Activated gamma-delta T cell treated with Interleukin-2 at 50 U/mL for 16 hours (primary cell): ENCODE data around the gene DYTN.
A peak's percentile ranks its signal among the peaks of the same experiment; 100 is the strongest.
"Not testable (repeated sequence)": the region's sequence is repeated elsewhere in the genome, so short reads cannot be mapped to it uniquely, and the experiment has no call there.

Source experiments
- DNase-seq: peaks from one replicate; pipeline ENCODE4 v3.0.0-alpha.2; 2020

DYTN gene, protein sequence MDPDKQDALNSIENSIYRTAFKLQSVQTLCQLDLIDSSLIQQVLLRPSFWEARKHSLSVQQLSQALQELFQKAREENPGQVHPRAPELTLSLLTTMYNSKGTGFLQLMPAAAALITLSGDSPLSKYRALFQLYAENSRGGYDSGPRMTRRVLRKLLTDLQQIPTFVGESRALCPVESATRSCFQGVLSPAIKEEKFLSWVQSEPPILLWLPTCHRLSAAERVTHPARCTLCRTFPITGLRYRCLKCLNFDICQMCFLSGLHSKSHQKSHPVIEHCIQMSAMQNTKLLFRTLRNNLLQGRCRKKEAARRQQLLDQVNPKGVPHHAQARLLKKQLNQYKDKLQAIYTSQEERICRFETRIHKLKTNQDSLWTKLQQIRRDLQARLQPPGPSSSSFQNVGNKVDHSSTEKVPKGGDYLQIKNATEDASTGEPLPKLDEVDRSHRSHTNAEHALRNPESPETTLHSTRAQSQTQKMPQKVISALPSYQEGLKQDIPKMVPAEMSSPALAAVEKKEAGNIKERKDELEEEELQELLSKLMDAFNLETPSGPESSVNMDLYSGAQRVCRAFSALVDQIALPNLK

DNA sequence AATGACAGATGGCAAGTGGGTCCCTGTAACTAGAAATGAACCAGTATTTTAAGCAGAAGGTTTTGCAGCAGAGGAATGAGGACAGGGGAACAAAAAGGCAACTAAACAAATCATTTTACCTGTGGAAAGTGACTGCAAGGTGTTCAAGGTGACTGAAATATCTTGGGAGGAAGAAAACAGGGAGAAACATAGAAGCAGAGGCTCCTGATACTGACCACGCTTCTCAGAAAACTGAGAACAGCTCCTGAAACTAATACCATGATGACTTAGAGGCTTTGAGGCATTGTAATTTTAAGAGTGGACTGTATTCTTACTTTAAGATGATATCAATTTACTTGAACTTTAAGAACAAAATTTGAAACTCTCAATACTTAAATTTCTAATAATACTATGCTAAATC, at the start of gene DYTN:
DYTN (minus strand) TSS at position 101 of the 400 bp plus-strand sequence. CDS start 117 bp downstream, outside the sequence.
- DNase-seq = no peak

DNA sequence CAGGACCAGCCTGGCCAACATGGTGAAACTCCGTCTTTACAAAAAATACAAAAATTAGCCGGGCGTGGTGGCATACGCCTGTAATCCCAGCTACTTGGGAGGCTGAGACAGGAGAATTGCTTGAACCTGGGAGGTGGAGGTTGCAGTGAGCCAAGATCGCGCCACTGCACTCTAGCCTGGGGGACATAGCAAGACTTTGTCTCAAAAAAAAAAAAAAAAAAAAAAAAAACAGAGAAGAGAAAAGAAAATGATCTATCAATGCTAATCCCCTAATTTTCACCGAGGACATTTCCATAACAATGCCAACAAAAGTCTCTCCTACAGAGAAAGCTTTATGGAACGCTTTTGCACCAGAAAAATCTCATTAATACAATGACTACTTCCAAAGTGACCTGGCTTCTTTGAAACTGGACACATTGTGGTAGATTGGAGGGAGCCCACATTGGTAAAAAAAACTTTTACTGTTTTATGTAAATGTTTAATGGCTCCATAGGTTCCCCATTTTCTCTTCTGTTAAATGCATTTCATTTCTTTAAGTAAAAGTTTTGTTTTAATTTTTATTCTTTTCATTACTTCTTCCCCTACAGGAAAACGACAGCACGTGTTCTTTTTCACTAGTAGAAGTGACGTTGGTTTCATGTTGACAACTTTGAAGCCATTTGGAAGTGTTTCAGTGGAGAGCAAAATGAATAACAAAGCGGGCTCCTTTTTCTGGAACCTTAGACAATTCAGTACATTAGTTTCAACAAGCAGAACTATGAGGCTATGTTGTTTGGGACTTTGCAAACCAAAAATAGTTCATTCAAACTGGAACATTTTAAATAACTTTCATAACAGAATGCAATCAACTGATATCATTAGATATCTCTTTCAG, 48.1 kb upstream of the DYTN start:
- DNase-seq = no peak

DNA sequence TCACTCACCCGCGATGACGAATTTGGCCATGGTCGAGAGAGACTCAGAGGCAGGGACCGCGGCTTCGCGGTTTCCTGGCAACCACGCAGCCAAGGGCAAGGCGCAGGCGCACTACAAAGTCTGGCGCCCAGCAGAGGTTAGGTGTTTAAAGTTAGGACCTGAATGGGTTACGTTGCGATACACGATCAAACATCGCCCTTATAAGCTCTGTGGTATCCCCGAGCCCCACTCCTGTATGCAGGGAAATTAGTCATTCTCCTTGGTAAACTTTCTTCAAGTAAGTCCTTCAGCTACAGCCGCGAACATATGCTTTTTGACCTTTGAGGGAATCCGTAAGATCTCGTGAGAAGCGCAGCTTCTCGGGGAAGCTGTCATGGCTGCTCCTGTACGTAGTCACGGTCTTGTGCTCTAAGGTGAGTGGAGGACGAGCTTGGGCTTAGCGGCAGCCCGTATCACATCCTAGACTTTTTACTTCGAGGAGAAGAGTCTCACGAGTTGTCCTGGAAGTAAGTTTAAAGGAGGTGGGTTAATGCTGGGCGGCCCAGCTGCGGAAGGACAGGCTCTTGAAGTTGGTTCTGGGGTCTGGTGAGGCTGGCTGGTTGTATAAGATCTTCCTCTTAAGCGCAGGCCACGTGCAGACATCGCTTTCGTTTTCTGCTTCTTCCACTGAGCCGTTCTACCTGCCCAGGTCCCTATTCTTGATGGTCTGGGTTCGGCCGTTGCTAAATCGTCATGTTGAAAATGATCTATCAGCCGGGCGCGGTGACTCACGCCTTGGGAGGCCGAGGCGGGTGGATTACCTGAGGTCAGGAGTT, 47.3 kb upstream of the DYTN start, which contains the start of the genes FASTKD2 and MDH1B:
FASTKD2 (plus strand) TSS at position 365 of the 815 bp plus-strand sequence. CDS start 1,088 bp downstream, outside the sequence.
MDH1B (minus strand) TSS at position 87 of the 815 bp plus-strand sequence; CDS start at position 30, 57 bp downstream.
- peak; percentile 76 for DNase-seq

DNA sequence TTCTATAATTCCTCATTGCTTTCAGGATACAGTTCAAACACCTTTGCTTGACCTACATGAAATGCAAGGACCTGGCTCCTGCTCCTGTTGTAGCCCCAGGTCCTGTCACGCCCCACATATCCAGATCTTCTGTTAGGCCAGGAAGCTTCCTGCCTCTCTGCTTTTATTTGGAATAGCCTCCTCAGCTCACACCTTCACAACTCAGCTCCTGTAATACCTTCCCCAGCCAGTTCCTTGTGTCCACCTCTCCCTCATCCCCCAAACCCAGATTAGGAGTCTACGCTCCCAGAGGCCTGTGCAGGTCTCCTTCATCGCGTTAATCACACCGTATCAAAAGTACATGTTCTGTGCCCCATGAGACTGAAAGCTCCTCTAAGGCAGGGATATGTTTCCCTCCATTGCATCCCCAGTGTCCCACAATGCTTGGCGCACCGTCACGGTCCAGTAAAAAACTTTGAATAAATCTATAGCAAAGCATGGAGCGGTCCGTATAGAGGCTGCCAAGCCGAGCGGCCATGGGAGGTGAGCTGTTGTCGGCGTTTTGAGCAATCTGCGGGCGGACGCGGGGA, 46.6 kb upstream of the DYTN start:
- DNase-seq = no peak

DNA sequence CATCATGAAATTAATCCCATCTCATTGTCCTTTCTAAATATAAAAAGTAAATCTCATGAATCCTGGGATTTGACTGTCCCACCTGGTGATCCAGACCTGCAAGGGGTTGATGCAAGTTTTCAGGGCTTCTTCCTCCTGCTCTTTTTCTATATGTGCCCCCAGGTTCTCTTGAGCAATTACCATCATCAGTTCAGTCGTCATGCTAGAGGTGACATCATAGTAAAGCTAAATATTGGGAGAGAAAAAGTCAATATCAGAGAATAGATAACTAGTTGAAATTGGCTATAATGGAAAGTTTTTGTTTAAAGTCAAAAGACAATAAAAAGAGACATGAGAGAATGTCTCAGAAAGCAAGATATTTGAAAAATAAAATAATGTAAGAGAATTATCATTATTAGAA, 38.6 kb upstream of the DYTN start:
- DNase-seq = no peak

DNA sequence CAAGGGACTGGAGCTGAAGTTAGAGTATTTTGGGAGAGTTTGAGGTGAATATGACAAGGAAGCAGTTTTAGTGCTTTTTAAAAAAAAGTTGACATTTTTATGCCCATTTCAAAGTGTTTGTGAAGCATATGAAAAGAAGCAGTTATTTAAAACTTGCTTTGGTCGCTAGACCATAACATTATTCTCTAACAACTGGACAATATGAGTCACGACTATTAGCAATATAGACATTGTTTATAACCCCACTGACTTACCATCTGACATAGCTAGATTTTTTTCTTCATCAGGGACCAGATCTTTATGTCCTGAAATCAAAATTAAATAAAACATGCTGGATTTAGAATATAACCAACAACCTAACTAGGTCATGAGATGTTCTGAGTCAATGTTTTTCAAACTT, 22.6 kb upstream of the DYTN start:
- DNase-seq = no peak

DNA sequence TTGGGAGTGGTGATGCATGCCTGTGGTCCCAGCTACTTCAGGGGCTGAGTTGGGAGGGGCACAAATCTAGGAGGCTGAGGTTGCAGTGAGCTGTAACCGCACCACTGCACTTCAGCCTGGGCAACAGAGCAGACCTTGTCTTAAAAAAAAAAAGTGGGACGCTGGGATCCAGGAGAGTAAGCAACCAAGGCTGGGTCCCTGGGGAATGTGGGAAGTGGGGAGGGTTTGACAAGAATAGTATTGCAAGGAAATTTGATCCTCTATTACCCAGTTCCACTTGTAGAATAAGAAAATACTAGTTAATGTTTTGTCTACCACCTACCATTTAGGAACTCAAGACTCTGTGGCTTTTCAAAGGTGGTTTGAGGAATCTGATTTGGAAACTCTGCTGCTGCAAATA, 21.1 kb upstream of the DYTN start:
- DNase-seq = no peak

DNA sequence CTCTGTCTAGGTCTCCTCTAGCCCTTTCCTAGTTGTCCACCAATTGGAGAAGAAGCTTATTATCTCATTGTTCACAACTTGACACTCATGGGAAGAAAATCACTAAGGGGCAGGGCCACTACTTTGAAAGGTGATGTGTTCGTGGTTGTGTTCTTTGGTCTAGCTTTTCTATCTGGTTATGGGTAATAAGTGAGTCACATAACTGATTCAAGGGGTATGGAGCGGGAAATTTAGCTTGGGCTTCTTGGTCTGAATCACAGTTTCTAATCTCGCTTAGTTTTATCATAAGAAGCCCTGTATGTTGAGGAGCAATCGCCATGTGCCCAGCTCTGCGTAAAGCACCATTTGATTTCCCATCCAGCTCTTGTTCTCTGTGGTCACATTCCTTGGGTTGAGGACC, 18.7 kb upstream of the DYTN start:
- DNase-seq = no peak

DNA sequence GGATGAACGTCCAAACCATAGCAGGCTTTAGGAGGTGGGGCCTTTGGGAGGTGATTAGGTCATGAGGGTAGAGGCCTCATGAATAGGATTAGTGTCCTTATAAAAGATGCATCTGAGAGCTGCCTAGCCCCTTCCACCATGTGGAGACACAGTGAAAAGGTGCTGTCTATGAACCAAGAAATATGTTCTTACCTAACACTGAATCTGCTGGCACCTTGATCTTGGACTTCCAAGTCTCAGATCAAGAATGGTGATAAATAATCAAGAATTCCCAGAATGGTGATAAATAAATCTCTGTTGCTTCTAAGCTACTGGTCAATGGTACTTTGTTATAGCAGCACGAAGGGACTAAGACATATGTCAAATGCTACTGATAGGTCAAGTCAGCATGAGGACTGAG, 15.1 kb upstream of the DYTN start:
- DNase-seq = no peak

DNA sequence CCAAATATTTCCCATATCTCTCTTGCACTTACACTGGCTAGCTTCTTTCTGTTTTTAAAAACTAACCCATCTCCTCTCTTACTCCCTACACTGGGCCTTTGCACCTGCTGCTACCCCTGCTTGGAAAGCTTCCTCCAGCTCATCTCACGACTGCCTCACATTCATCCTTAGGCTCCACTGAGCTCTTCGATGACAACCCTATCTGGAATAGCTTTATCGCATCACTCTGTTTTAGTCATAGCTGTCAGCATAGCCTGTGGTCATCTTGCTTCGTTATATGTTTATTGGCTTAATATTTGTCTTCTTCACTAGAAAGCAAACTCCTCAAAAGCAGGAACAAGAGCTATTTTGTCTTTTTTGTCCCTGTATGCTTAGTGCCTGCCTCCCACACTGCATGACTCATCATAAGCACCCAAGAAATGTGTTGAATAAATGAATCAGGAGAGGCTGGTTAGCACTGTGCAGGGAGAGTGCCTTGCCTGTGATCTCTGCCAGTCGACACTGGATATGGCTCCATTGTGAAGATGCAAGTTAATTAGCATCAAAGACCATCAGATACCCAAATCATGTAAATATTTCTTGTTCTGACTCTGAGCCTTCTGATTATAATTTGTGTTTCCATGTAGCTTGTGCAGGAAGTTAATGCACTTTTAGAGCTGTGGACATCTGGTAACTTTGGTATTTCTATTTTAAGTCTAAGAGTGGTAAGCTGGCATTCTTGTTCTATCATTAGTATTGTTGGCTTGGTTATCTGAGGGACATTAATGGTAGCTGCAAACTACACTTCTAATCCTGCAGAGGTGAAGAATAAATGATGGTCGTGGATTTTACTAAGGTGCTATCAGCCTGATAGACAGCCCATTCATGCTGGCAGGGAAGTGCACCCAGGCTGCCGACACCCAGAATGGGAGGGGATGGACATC, 10.3 kb upstream of the DYTN start:
- DNase-seq = no peak

DNA sequence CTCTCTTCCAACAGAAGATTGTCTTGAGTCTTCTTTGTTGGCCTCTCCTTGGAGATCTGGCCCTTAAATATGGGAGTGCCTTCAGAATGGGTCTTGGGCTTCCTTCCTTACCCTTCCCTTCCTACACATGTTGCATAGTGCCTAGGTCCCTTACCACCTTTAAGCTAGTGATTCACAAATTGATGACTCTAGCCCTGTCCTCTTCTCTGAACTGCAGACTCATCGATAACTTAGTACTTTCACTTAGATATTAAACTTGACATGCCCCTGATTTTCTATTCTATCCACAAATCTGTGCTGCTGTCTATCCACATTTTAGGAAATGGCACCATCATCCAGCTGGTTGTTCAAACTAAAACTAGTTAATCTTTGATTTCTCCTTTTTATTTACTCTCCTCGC, 9.1 kb upstream of the DYTN start:
- DNase-seq = no peak

DNA sequence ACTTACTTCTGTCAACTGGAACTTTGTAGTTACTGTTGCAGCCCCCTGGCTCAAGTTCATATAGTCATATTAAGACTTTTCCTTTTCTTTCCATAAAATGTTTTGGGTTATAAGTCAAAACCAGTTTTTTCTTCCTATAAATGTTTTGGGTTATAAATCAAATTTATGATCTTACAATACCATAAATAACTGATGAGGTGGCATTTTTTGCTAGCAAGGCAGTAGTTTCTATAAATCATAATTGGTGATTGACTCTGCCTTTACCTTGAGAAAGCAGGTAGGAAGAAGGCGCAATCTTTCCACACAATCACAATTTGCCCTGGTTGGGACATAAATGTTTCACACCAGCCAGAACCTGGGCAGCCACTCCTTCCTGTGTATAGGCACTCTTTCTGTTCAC, 5.1 kb upstream of the DYTN start:
- DNase-seq = no peak

DNA sequence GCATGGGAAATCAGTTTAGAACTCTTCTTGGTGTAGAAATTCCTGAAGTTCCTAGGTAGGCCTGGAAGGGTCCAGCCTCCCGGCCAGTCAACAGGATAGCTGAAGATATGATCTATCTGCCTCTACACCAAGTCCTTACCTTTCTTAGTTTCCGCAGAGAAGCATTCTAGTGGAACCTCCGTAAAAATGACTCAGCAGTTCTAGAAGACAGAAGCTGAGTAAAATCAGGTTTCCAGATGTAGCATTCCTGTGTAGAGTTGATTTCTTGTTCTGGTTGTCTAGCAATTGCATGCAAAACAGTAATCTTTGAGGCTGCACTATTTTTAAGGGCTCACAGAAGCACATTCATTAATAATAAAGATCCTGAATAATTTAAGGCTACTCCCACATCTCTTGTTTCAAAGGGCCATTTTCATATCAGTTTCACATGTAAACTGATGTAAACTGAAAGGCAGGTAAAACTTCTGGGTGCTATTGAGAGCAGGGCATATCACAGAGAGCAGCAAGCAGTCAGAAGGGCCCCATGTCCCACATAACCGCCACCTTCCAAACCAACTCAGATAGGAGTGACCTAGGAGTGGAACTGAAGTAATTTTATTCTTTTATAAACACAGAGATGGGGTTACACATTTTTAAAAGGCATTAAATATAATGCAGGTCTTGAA, 3.2 kb upstream of the DYTN start:
- no peak for DNase-seq

DNA sequence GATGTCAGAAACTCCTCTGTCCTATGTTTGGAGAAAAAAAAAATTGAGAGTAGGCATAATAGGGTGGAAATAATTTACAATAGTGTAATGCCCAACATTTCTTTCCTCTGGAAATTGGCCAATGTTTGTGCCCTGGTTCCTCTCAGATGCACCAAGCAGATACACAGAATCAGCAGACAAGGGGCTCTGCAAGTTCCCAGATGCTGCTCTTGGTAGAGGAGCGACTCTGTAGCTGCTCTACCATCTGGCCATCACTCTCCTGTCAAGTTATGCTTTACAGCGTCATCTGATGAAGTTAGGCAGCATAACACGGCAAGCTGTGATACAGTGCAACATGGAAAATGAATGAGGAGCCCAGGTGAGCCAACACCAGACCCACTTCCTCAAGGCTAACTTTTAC, 1.6 kb downstream of the DYTN start:
- no peak for DNase-seq

DNA sequence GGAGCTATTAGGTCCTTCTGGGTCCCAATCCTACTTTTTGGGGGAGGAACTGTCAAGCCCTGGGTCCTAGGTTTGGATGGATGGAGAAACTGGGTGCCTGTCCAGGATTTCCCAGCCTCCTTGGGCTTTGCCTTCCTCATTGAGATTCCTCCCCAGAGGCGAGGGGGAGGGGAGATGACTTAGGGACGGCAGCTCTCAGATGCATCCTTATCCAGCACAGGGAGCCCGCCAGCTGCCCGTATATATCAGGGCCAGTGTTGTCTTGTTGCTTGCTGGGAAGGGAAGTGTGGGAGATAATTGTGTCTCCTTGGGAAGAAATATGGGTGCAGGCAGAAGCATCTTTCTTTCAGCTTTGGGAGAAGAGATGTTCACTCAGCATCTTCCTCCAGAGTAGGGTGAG, 3.0 kb downstream of the DYTN start:
- not testable (repeated sequence) for DNase-seq

DNA sequence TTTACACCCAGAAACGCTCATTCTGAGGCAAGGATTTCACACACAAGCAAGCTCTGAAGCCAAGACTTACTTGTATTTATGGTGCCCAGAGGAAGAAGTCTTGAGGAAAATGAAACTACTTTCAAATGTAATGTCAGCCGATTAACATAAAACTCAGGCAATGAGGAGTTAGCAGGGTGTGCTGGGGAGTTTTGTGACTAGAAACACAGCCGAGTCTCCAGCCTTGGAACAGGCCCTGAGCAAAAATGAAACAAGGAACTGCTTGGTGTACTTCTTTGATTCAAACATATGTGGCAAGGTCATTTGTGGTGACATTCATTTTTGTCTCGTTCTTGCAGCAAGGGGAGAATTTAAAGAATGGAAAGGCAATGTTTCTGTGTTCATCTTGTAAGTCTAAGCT, 4.5 kb downstream of the DYTN start:
- no peak for DNase-seq

DNA sequence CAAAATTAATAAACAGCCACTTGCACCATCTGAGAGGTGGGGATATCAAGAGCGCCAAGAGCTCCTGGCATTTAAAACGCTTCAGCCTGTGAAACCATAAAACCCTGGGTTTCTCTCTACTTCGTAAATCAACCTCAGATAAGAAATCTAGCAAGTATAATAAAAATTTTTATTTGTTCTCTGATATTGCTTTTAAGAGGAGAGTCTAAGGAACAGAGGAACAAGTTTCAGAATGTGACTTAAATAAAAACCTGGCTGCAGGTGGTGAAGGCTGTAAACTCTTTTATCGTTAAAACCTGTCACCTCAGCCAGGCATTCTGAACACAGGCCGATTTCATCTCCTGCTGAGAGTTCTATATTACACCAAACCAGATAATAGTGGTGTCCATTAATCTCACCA, 9.9 kb downstream of the DYTN start:
- no peak for DNase-seq

DNA sequence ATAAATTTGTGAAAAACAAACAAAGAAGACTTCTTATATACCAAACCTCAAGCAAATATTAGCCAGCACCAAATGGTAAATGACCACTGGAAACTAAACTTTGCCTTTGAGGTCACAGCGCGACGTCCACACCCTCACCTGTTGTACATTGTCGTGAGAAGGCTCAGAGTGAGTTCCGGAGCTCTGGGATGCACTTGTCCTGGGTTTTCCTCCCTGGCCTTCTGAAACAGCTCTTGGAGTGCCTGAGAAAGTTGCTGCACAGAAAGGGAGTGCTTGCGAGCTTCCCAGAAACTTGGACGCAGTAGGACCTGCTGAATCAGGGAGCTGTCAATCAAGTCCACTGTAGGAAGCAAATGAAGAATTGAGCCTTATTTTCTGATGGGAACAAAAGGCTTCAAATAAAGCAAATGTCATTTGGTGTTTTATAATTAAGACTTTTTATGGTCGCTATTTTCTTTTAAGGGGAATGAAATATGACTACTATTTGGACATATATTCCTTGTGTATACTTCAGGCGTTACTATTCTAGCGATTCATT, 11.0 kb downstream of the DYTN start:
- no peak for DNase-seq

DNA sequence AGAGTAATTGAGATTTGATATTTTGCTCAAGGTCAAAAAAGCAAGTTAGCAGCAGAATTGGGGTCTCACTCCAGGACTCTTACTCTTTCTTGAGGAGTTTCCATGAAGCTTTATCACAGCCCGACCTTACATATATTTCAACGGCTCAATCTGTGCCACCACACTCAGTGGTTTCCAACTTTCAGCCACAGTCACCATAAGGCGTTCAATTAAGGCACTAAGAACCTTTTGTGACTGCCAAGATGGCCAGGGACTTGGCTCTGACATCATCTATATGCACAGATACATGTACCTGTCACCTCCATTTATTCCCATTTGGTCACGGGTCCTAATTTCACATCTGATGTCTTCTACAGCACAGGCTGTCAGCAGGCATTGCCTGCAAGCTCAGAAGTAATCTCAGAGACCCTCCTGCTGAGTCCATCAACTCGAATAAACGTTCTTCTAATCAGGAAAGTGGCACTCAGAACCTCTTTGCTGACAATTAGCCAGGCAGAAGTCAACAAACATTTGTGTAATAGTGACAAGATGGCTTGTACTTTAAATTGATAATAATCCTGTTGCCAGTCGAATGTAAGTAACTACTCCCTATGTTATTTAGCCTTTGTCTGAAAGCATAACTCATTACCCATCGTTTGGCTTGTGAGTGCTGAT, 16.1 kb downstream of the DYTN start:
- no peak for DNase-seq

DNA sequence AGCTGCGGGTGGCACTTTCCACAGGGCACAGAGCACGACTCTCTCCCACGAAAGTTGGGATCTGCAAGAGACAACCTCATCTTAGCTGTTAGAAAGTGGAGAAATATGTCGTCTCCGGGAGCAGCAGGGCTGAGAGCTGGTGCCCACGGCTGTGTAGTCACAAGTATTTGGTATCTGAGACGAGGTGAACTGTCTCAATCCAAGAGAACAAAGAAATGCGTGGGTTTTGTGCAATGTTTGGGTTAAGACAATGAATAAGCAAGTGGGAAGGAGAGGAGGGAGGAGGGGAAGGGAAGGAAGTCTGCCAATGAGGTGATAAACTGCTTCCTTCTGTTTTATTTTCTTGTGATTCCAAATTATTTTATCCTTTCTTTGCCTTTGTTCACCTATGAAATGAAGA, 18.0 kb downstream of the DYTN start:
- no peak for DNase-seq
